Nephron (organoid): Measurements from ENCODE around the gene LAMA4.

ENCODE experiments used
- H3K27ac Mint-ChIP-seq, 3 experiments: 2 replicates each; pipeline ENCODE4 v1.8.0; 2020; ENCODE audit warnings: mixed read lengths in 3 of 3, mild to moderate bottlenecking in 2 of 3, moderate library complexity in 1 of 3
- H3K27me3 Mint-ChIP-seq: 2 replicates; pipeline ENCODE4 v1.8.0; 2021; ENCODE audit warnings: low read depth, mild to moderate bottlenecking, moderate library complexity, mixed read lengths
- H3K36me3 Mint-ChIP-seq: 2 replicates; pipeline ENCODE4 v1.8.0; 2020; ENCODE audit warnings: low read depth, mixed read lengths
- H3K4me1 Mint-ChIP-seq: 2 replicates; pipeline ENCODE4 v1.8.0; 2020; ENCODE audit warnings: mixed read lengths
- H3K4me3 Mint-ChIP-seq, 3 experiments: 2 replicates each; pipeline ENCODE4 v1.8.0; 2020; ENCODE audit warnings: mild to moderate bottlenecking in 3 of 3, mixed read lengths in 3 of 3, moderate library complexity in 2 of 3
- H3K9me3 Mint-ChIP-seq: 2 replicates; pipeline ENCODE4 v1.8.0; 2020; ENCODE audit warnings: mixed read lengths
- TF ChIP-seq, protein P1 (sequence below), 3 experiments: fragments of 200-600 bp; sonication (generic); IDR thresholded peaks; one replicate each; pipeline ENCODE4 v1.5.0; 2021; ENCODE audit warnings: antibody characterized with exemption in 3 of 3; ENCODE audit not compliant: unreplicated experiment in 3 of 3

LAMA4 gene

GRCh38 chr6:112281821-112282615, 27.7 kb upstream of the LAMA4 start:
- peak overlapping the region; percentile 9 to 48 (median 32) for H3K4me3 Mint-ChIP-seq
- H3K27me3 Mint-ChIP-seq: no peaks in the 10 kb centered on the region
- H3K36me3 Mint-ChIP-seq: no peaks in the 10 kb centered on the region
- H3K27ac Mint-ChIP-seq: peak overlapping the region; percentile 89 to 96 (median 91)
- H3K4me1 Mint-ChIP-seq: peaks cover 69% of the 10 kb centered on the region
- TF ChIP-seq, protein P1, sequence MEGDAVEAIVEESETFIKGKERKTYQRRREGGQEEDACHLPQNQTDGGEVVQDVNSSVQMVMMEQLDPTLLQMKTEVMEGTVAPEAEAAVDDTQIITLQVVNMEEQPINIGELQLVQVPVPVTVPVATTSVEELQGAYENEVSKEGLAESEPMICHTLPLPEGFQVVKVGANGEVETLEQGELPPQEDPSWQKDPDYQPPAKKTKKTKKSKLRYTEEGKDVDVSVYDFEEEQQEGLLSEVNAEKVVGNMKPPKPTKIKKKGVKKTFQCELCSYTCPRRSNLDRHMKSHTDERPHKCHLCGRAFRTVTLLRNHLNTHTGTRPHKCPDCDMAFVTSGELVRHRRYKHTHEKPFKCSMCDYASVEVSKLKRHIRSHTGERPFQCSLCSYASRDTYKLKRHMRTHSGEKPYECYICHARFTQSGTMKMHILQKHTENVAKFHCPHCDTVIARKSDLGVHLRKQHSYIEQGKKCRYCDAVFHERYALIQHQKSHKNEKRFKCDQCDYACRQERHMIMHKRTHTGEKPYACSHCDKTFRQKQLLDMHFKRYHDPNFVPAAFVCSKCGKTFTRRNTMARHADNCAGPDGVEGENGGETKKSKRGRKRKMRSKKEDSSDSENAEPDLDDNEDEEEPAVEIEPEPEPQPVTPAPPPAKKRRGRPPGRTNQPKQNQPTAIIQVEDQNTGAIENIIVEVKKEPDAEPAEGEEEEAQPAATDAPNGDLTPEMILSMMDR (IDR thresholded peaks at IDR 0.05; ENCODE audit: unreplicated experiment in 3 of 3): peak; percentile 16 to 44 (median 33)
- H3K9me3 Mint-ChIP-seq: no peaks in the 10 kb centered on the region

DNA sequence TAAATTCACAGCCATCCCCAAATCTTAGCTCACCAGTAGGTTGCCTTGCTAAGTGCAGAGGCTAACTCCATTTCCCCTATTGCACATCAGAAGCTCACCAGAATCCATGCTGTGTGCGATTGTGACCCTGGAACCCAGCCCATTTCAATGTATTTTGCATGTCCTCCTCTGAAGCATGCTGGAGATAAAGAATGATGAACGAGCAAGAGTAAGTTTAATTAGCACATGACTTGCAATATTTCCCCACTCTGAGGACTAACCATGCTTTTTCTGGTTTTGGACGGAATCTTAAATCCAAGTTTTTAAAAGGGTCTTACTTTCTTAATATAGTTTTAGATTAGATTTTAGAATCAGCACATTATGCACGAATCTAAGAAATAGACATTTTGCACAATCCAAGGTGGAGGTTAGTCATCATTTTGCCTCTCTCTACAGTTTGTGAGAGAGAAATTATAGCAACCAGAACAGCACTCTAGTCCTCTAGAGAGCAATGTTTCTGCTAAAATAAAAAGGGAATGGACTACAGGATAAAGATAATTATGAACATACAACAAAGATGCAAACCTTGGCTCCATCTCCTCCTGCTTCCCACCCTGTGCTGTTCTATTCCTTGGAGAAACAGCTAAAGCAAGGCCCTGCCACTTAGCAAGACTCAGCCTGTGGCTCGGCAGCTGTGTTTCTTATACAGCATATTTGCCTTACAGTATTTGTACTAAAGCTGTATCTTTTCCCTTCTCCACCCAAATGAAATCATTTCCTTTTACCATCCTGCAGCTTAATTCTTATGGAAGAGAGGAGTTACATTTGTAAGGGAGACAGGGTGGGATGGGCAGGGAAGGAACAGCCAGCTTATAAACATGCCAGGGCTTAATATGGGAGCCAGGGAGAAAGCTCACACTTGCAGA, 24.9 kb upstream of the LAMA4 start:
- H3K27ac Mint-ChIP-seq: peak overlapping the region; percentile 84 to 98 (median 89)
- peak overlapping the region in 1 of 3 experiments; percentile 33 for H3K4me3 Mint-ChIP-seq
- no peaks in the 10 kb centered on the region for H3K9me3 Mint-ChIP-seq
- TF ChIP-seq, protein P1 (IDR thresholded peaks at IDR 0.05; ENCODE audit: unreplicated experiment in 3 of 3): no peak
- no peaks in the 10 kb centered on the region for H3K27me3 Mint-ChIP-seq
- H3K36me3 Mint-ChIP-seq: no peaks in the 10 kb centered on the region
- peaks cover 57% of the 10 kb centered on the region for H3K4me1 Mint-ChIP-seq

- Mint-ChIP-seq H3K27me3 (no peaks in the 10 kb centered on the region), H3K9me3 (peaks cover 2% of the 10 kb centered on the region), H3K4me1 (peaks cover 35% of the 10 kb centered on the region), H3K4me3 (no peak overlapping the region), H3K36me3 (no peaks in the 10 kb centered on the region), H3K27ac (peak overlapping the region in 1 of 3 experiments; percentile 16)
- TF ChIP-seq, protein P1 (IDR thresholded peaks at IDR 0.05; ENCODE audit: unreplicated experiment in 3 of 3): no peak
Observed at GRCh38 chr6:112275365-112275764, 21.0 kb upstream of the LAMA4 start.

DNA sequence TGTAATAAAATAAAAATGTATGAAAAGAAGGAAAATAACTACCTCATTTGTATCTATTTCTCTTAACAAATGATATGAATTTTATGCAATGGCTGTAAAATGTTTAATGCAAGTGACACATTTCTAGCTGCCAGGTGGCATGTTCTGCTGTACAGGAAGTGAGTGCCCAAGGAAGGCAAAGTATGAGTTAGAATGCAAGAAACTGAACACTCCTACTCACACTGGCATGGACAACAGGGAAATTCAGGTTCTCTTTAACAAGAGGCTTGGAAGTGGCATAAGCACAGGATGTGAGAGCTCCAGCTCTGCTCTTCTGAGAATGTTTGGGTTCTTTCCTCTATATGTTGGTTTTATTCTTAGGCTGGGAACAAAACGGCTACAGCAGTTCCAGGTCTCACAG, 20.4 kb upstream of the LAMA4 start:
- H3K27me3 Mint-ChIP-seq: no peaks in the 10 kb centered on the region
- peak overlapping the region in 1 of 3 experiments; percentile 16 for H3K27ac Mint-ChIP-seq
- H3K4me3 Mint-ChIP-seq: no peak overlapping the region
- H3K4me1 Mint-ChIP-seq: peaks cover 29% of the 10 kb centered on the region
- H3K36me3 Mint-ChIP-seq: no peaks in the 10 kb centered on the region
- peaks cover 2% of the 10 kb centered on the region for H3K9me3 Mint-ChIP-seq
- TF ChIP-seq, protein P1 (IDR thresholded peaks at IDR 0.05; ENCODE audit: unreplicated experiment in 3 of 3): no peak

DNA sequence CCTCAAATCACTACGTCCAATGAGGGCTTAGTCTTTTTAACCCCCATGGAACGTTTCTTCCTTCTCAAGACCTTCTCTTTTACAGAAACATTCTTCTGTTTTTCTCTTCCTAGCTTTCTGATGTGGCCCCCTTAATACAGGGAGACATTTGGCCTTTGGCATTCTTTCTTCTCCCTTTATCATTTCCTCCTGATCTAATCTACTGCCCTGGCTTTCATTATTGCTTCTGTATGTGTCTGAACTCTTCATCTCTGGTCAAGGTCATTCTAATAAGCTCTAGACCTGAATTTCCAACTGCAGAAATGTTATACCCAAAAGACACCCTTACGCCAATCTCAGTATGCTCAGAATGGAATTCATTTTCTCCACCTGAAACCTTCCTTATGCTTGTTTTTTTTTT, 18.4 kb upstream of the LAMA4 start:
- no peak overlapping the region for H3K4me3 Mint-ChIP-seq

More for the DNA sequence above, 18.4 kb upstream of the LAMA4 start:
- H3K9me3 Mint-ChIP-seq: peaks cover 2% of the 10 kb centered on the region
- no peaks in the 10 kb centered on the region for H3K27me3 Mint-ChIP-seq
- H3K27ac Mint-ChIP-seq: no peak overlapping the region
- no peaks in the 10 kb centered on the region for H3K36me3 Mint-ChIP-seq
- TF ChIP-seq, protein P1 (IDR thresholded peaks at IDR 0.05; ENCODE audit: unreplicated experiment in 3 of 3): no peak
- H3K4me1 Mint-ChIP-seq: peaks cover 16% of the 10 kb centered on the region
